GM12865 (cell line): ENCODE results near the gene TCF4.

Experiments
- DNase-seq: peaks from one replicate; pipeline ENCODE4 v3.0.0; 2010; ENCODE audit warnings: low read depth
- H3K4me3 ChIP-seq: 2 replicates; pipeline ENCODE4 v1.5.1; 2011; ENCODE audit warnings: mild to moderate bottlenecking, low read depth, low read length, control low read depth
- TF ChIP-seq, protein P1 (sequence below): IDR thresholded peaks from 2 replicates; pipeline ENCODE4 v1.5.1; 2011; ENCODE audit warnings: low read length, control low read depth, low read depth, inconsistent platforms; ENCODE audit not compliant: insufficient read depth; ENCODE audit errors: missing control alignments

The TCF4 gene

DNA sequence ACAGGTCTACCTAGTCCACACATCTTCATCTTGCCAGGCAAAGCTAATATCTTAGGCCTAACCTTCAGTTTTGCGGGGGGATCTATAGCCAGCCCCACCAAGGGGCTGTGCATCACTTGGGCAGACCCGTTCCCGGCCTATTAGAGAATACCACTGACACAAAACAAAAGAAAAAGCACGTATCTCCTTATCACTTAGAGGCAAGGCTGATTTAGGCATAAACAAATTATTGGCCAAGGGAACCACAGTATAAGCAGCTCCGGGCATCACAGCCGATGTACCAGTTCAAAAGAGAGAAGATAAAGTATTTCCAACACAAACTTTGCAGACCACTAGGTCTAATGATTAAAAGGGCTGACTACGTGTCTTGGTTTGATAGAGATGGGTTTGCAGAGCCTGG, 248.0 kb downstream of the TCF4 start:
- no peak overlapping the region for H3K4me3 ChIP-seq
- TF ChIP-seq, protein P1, sequence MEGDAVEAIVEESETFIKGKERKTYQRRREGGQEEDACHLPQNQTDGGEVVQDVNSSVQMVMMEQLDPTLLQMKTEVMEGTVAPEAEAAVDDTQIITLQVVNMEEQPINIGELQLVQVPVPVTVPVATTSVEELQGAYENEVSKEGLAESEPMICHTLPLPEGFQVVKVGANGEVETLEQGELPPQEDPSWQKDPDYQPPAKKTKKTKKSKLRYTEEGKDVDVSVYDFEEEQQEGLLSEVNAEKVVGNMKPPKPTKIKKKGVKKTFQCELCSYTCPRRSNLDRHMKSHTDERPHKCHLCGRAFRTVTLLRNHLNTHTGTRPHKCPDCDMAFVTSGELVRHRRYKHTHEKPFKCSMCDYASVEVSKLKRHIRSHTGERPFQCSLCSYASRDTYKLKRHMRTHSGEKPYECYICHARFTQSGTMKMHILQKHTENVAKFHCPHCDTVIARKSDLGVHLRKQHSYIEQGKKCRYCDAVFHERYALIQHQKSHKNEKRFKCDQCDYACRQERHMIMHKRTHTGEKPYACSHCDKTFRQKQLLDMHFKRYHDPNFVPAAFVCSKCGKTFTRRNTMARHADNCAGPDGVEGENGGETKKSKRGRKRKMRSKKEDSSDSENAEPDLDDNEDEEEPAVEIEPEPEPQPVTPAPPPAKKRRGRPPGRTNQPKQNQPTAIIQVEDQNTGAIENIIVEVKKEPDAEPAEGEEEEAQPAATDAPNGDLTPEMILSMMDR = no peak
- DNase-seq = no peak

DNA sequence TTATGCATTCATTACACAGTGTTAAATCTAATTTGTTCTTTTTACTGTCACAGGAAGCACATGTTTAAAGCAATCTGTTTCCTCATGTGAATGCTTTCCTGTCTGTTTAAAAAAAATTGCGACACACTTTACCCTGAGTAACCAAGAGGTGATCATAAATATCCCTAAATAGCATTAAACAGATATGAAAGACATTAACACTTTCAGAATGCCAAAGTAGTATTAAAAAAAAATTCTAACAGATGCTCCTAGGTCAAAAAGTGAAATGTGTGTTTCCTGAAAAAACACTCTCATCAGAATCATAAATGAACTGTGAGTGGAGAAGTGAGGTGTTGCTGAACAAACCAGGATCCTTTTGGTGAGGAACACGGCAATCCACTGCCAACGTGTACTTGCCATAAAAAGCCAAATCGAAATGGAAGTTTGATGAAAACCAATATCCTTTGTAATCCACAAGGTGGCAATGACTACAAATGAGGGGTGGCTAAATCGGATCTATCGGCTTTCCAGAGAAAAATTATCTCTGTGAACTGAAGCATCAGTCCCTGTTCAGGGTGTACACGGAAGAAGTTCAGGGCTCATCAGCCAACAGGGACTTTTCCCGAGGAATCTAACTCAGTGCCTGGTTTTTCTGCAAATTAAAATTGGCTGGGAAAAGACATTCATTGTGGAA, 248.9 kb downstream of the TCF4 start:
- no peak overlapping the region for H3K4me3 ChIP-seq

DNA sequence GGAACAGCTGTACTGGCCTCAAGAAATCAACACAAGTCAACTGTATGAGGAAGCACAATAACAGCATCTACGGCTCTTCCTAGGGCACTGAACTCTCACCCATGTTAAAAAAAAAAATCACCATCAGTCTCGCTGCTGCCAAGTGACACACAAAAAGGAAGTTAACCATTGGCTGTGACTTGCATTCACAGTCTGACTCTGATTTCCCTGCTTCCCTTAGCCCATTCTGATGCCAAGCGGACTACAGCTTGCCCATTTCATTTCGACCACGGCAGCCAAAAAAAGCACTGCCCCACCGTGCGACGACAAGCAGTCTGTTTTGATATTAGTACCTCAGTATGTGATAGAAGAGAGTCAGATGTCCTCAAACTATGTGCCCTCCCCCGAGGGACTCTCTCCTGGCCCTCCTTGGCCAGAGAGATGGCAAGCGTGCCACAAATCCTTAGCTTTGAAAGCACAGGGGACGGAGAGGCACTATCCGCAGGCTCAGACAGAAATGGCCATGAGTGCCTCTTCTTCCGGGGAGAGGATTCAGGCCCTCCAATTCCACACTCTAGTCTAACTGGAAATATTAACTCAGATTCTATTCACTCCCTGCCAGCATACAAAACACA, 250.0 kb downstream of the TCF4 start:
- TF ChIP-seq, protein P1 = no peak
- no peak for DNase-seq
- no peak overlapping the region for H3K4me3 ChIP-seq

More for the DNA sequence above, 248.9 kb downstream of the TCF4 start:
- DNase-seq = no peak
- TF ChIP-seq, protein P1 = no peak

DNA sequence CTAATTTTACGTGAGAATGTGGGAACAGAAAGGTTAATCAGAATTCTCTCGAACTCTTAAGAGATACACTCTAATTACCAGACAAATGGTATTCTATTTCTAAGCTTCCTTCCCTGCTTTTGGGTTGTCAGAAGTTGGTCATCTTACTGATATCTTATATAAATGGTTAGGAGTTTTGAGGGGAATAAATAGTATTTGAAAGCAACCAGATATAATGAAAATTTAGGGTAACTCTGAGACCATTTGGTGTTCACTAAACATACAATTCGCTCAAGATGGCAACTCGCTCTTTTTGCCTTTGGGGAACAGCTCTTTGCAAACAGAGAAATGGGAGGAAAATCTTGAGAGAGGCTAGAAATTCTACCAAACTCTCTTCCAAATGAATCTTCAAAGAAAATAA, 250.9 kb downstream of the TCF4 start:
- TF ChIP-seq, protein P1 = no peak
- no peak for DNase-seq
- no peak overlapping the region for H3K4me3 ChIP-seq

DNA sequence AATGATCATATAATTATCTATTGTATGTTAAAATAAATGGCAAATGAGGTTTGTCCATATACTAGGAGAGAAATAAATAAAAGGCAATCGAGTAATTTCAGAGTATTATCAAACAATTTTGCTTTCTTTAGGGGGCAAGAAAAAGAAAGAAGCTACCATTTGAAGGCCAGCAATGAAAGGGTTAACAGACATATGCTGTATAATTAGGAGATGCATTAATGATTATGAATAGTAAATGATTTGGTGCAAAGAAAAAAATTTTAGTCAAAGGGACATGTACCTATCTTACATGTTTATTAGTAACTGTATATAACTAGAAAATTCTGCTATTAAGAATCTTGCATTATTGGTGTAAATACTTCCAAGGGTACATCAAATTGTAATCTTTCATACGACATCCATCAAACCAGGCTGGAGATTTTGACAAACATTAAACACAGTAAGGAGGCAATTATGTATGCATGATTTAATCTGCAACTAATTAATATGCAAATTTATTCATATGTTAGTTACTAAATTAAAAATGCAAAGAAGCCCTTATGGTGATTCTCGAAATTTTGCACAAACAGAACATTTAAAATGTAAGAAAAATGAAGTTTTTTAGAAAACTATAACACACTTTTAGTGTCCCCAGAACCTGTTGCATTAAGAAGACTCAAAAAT, 251.4 kb downstream of the TCF4 start:
- no peak for DNase-seq
- TF ChIP-seq, protein P1 = no peak
- H3K4me3 ChIP-seq = no peak overlapping the region

DNA sequence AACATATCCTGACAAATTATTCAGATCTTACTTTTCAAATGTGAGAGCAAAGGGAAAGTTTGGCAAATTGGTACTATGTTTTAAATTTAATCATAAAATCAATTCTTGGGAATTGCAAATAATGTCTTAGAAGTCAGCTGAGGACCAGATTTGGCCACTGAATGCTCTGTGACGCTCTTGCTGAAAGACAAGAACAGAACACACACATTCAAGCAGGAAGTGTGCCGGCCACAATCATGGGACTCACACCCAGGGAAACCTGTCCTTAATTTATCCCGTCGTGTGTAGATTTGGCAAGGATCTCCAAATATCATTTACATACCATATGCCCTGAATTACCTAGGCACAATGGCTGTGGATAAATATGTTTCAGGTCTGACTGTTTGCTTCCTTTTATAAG, 253.1 kb downstream of the TCF4 start:
- no peak for DNase-seq
- TF ChIP-seq, protein P1 = no peak
- no peak overlapping the region for H3K4me3 ChIP-seq
